Bronchial epithelial cell (primary cell): Measurements from ENCODE around the gene SHOX. TPM values are rescaled to one million over a fixed set of nuclear protein-coding genes. Genes with fewer than 3 reads are reported as not detected.
"Not testable (repeated sequence)": the region's sequence is repeated elsewhere in the genome, so short reads cannot be mapped to it uniquely, and the experiment has no call there.

ENCODE experiments used
- DNase-seq: peaks from one replicate; pipeline ENCODE4 v3.0.0-alpha.2; 2010; ENCODE audit warnings: low read depth
- FAIRE-seq: peaks from 2 replicates; lab custom pipeline; 2011; peaks lifted over from hg19 to GRCh38; lab: Jason Lieb, UNC
- H3K27me3 ChIP-seq: 2 replicates; pipeline ENCODE4 v1.5.1; 2011; ENCODE audit warnings: low read length; ENCODE audit not compliant: control insufficient read depth, insufficient read depth
- H3K36me3 ChIP-seq: 2 replicates; pipeline ENCODE4 v1.5.1; 2011; ENCODE audit warnings: low read length; ENCODE audit not compliant: control insufficient read depth, insufficient read depth
- H3K4me3 ChIP-seq: 2 replicates; pipeline ENCODE4 v1.5.1; 2011; ENCODE audit warnings: mild to moderate bottlenecking, low read depth, low read length, control low read depth
- total RNA-seq: library from RNA; depleted of rRNA; stranded (reverse); fragments of >200 nt; gene quantifications from 2 replicates; pipeline ENCODE4 v1.2.1, GENCODE V29; 2014
- TF ChIP-seq, protein P1 (sequence below): IDR thresholded peaks from 2 replicates; pipeline ENCODE4 v1.5.1; 2011; ENCODE audit warnings: mild to moderate bottlenecking, moderate library complexity, low read length, control low read depth, inconsistent platforms; ENCODE audit not compliant: insufficient read depth, severe bottlenecking

The SHOX gene
- total RNA-seq, 1 donor from 2014 or later, result not detected

DNA sequence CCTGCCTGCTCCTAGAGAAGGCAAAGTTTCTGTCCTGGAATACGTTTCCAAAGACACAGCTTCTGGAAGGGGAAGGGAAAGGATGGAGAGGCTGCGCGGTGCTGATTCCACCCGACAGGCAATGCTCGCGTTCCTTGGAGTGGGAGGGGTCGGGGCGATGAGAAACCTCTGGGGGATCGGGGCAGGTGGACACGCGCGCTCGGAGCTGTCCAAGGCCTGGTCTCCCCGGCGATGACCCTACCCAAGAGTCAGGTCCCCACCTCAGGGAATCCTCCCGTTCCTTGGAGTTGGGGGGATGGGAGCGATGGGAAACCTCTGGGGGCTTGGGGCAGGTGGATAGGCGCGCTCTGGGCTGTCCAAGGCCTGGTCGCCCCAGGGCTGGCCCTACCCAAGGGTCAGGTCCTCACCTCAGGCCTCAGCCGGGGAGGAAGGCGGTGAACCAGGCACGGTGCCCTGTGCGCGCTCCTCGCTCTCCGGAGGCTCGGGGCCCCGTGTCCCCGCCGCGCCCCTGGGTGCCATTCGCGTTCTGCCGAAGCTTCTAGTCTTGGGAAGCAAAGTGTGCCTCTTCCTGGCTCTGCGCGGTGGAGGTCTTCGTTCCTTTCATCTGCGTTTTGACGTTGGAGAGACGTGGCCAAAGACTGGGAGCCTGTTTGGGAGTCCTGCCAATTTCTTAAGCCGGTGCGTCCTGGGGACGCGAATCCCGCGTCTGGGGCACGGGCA lies 10.6 kb upstream of the SHOX start:
- no peak for DNase-seq
- Histone ChIP-seq H3K27me3 (no peaks in the 10 kb centered on the region), H3K36me3 (no peaks in the 10 kb centered on the region), H3K4me3 (no peak overlapping the region)
- TF ChIP-seq, protein P1, sequence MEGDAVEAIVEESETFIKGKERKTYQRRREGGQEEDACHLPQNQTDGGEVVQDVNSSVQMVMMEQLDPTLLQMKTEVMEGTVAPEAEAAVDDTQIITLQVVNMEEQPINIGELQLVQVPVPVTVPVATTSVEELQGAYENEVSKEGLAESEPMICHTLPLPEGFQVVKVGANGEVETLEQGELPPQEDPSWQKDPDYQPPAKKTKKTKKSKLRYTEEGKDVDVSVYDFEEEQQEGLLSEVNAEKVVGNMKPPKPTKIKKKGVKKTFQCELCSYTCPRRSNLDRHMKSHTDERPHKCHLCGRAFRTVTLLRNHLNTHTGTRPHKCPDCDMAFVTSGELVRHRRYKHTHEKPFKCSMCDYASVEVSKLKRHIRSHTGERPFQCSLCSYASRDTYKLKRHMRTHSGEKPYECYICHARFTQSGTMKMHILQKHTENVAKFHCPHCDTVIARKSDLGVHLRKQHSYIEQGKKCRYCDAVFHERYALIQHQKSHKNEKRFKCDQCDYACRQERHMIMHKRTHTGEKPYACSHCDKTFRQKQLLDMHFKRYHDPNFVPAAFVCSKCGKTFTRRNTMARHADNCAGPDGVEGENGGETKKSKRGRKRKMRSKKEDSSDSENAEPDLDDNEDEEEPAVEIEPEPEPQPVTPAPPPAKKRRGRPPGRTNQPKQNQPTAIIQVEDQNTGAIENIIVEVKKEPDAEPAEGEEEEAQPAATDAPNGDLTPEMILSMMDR, result no peak
- no peak for FAIRE-seq

DNA sequence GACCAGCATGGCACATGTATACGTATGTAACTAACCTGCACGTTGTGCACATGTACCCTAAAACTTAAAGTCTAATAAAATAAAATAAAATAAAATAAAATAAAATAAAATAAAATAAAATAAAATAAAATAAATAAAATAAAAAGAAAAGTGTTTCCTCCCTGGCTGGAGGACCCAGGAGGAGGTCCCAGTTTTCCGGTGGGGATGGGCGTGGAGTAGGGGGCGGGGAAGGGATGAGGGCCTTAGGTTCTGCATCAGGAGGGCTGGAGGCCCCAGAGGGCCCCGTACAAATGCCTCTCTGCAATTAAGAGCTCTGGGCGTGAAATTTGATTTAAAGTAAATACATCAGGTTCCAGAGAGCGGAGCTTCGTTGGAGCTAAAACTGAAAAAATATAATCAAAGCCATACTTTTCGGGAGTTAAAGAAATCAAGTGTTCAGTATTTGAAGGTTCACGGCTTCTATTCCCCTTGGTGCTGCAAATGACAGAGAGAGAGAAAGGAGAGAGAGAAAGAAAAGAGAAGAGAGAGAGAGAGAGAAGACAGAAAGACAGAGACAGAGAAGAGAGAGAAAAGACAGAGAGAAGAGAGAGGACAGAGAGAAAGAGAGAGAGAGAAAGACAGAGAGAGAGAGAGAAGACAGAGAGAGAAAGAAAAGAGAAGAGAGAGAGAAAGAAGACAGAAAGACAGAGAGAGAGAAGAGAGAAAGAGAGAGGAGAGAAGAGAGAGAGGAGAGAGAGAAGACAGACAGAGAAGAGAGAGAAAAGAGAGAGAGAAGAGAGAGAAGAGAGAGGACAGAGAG lies 8.7 kb upstream of the SHOX start:
- FAIRE-seq (no peak), DNase-seq (no peak)
- Histone ChIP-seq H3K27me3 (no peaks in the 10 kb centered on the region), H3K36me3 (no peaks in the 10 kb centered on the region), H3K4me3 (no peak overlapping the region)
- TF ChIP-seq, protein P1, result no peak

DNA sequence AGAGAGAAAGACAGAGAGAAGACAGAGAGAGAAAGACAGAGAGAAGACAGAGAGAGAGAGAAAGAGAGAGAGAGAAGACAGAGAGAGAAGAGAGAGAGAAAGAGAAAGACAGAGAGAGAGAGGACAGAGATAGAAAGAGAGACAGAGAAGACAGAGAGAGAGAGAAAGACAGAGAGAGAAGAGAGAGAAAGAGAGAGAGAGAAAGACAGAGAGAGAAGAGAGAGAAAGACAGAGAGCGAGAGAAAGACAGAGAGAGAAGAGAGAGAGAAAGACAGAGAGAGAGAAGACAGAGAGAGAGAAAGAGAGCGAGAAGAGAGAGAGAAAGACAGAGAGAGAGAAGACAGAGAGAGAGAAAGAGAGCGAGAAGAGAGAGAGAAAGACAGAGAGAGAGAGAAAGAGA lies 7.8 kb upstream of the SHOX start:
- not testable (repeated sequence) for H3K4me3 ChIP-seq, DNase-seq, FAIRE-seq, H3K36me3 ChIP-seq, H3K27me3 ChIP-seq

DNA sequence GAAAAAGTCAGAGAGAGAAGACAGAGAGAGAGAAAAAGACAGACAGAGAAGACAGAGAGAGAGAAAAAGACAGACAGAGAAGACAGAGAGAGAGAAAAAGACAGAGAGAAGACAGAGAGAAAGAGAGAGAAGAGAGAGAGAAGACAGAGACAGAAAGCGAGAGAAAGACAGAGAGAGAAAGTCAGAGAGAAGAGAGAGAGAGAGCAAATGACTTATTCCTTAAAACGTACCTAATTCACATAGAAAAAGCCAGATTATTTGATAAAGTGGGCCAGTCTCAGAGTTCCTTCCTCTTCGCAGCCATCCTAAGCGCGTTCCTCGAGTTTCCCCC lies 7.4 kb upstream of the SHOX start:
- H3K4me3 ChIP-seq, result no peak overlapping the region
- TF ChIP-seq, protein P1, result no peak
- FAIRE-seq (no peak), DNase-seq (no peak)
- H3K36me3 ChIP-seq, result no peaks in the 10 kb centered on the region
- H3K27me3 ChIP-seq, result peaks cover 2% of the 10 kb centered on the region

DNA sequence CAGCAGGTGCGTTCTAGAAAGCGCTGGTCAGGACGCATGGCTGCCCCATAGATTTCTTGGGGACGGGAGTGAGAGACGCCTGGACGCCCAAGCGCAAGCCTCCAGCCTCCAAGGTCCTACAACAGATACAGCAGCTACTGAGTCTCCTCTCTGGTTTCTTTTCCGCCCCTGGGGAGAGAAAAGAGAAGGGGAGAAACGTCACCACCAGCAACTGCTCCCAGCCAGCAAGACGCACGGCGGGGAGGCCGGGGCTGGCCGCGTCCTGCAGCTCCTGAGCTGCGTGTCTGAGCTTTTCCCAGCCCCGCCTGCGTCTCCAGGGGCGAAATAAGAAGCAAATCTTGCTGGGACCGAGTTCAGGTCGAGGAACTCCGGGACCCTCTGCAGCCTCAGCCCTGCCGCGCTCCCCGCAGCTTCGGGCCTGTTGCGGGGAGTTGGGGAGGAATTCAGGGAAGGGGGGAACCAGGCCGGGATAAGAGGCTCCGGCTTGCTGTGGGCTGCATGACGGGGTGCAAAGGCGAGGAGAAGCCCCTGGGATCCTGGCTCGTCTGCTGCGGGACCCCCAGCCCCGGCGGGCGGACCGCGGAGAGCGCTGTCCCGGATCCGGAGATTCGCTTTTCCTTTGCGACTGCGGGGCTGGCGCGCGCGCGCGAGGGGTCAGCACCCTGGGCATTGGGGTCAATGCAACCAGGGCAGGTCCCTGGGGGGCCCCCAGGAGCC lies 6.8 kb upstream of the SHOX start:
- H3K27me3 ChIP-seq, result peaks cover 2% of the 10 kb centered on the region
- no peak for FAIRE-seq
- no peak for DNase-seq

More for the DNA sequence above, 6.8 kb upstream of the SHOX start:
- Histone ChIP-seq H3K4me3 (no peak overlapping the region), H3K36me3 (no peaks in the 10 kb centered on the region)
- TF ChIP-seq, protein P1, result no peak
